Osteoblast (primary cell): ENCODE results near the gene LAMTOR3. TPM values are rescaled to one million over a fixed set of nuclear protein-coding genes. Genes with fewer than 3 reads are reported as not detected.
A peak's percentile ranks its signal among the peaks of the same experiment; 100 is the strongest.

ENCODE experiments used
- DNase-seq: peaks from one replicate; pipeline ENCODE4 v3.0.0; 2011; ENCODE audit warnings: low spot score, mixed read lengths; ENCODE audit not compliant: insufficient read length; ENCODE audit errors: missing footprints
- H2AFZ ChIP-seq: 2 replicates; pipeline ENCODE4 v1.6.0; 2011; ENCODE audit warnings: mild to moderate bottlenecking, low read length
- H3K27ac ChIP-seq: 2 replicates; pipeline ENCODE4 v1.5.1; 2011; ENCODE audit warnings: mild to moderate bottlenecking, low read depth, low read length, moderate library complexity
- H3K27me3 ChIP-seq: 2 replicates; pipeline ENCODE4 v1.6.0; 2012; ENCODE audit warnings: mild to moderate bottlenecking, control low read depth, inconsistent platforms, low read length, moderate library complexity; ENCODE audit not compliant: insufficient read depth
- H3K36me3 ChIP-seq: 2 replicates; pipeline ENCODE4 v1.5.1; 2011; ENCODE audit warnings: mild to moderate bottlenecking, low read length, control low read depth, moderate library complexity; ENCODE audit not compliant: insufficient read depth
- H3K4me1 ChIP-seq: 2 replicates; pipeline ENCODE4 v1.5.1; 2011; ENCODE audit warnings: mild to moderate bottlenecking, low read length, control low read depth, moderate library complexity; ENCODE audit not compliant: insufficient read depth
- H3K4me2 ChIP-seq: 2 replicates; pipeline ENCODE4 v1.6.0; 2011; ENCODE audit warnings: mild to moderate bottlenecking, low read length; ENCODE audit not compliant: insufficient read depth
- H3K4me3 ChIP-seq: fragments of 200-600 bp; sonication (generic); 3 replicates; pipeline ENCODE4 v1.5.1; 2012; ENCODE audit warnings: mild to moderate bottlenecking, low read length, inconsistent platforms; ENCODE audit not compliant: insufficient read depth
- H3K79me2 ChIP-seq: 2 replicates; pipeline ENCODE4 v1.6.0; 2012; ENCODE audit warnings: mild to moderate bottlenecking, low read length, control low read depth, inconsistent platforms; ENCODE audit not compliant: insufficient read depth
- H3K9me3 ChIP-seq: 2 replicates; pipeline ENCODE4 v1.5.1; 2011; ENCODE audit warnings: low read depth, low read length, control low read depth
- H4K20me1 ChIP-seq: 2 replicates; pipeline ENCODE4 v1.6.0; 2012; ENCODE audit warnings: mild to moderate bottlenecking, low read length, control low read depth; ENCODE audit not compliant: insufficient read depth
- total RNA-seq: library from RNA; depleted of rRNA; stranded (reverse); fragments of >200 nt; gene quantifications from 2 replicates; pipeline ENCODE4 v1.2.3, GENCODE V29; 2012
- TF ChIP-seq, protein P1 (sequence below): IDR thresholded peaks from 2 replicates; pipeline ENCODE4 v1.5.1; 2011; ENCODE audit warnings: mild to moderate bottlenecking, low read depth, low read length, moderate library complexity; ENCODE audit errors: extremely low read depth

LAMTOR3 gene
- total RNA-seq, 1 donor, result 42.0 TPM

DNA sequence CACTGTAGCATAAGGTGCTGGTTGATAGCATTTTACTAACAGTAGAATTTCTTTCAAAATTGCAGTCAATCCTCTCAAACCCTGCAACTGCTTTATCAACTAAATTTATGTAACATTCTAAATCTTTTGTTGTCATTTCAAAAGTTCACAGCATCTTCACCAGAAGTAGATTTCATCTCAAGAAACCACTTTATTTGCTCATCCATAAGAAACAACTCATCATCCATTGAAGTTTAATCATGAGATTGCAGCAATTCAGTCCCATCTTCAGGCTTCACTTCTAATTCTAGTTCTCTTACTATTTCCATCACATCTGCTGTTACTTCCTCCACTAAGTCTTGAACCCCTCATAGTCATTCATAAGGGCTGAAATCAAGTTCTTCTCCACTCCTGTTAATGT, 21.7 kb downstream of the LAMTOR3 start:
- H3K27ac ChIP-seq, result no peak overlapping the region
- no peak overlapping the region for H2AFZ ChIP-seq
- no peak for DNase-seq
- TF ChIP-seq, protein P1, sequence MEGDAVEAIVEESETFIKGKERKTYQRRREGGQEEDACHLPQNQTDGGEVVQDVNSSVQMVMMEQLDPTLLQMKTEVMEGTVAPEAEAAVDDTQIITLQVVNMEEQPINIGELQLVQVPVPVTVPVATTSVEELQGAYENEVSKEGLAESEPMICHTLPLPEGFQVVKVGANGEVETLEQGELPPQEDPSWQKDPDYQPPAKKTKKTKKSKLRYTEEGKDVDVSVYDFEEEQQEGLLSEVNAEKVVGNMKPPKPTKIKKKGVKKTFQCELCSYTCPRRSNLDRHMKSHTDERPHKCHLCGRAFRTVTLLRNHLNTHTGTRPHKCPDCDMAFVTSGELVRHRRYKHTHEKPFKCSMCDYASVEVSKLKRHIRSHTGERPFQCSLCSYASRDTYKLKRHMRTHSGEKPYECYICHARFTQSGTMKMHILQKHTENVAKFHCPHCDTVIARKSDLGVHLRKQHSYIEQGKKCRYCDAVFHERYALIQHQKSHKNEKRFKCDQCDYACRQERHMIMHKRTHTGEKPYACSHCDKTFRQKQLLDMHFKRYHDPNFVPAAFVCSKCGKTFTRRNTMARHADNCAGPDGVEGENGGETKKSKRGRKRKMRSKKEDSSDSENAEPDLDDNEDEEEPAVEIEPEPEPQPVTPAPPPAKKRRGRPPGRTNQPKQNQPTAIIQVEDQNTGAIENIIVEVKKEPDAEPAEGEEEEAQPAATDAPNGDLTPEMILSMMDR, result no peak
- no peaks in the 10 kb centered on the region for H3K36me3 ChIP-seq
- no peaks in the 10 kb centered on the region for H3K27me3 ChIP-seq
- H3K9me3 ChIP-seq, result no peaks in the 10 kb centered on the region
- H3K4me1 ChIP-seq, result no peaks in the 10 kb centered on the region
- H3K4me3 ChIP-seq, result no peak overlapping the region
- H4K20me1 ChIP-seq, result no peaks in the 10 kb centered on the region
- no peak overlapping the region for H3K4me2 ChIP-seq
- no peaks in the 10 kb centered on the region for H3K79me2 ChIP-seq

DNA sequence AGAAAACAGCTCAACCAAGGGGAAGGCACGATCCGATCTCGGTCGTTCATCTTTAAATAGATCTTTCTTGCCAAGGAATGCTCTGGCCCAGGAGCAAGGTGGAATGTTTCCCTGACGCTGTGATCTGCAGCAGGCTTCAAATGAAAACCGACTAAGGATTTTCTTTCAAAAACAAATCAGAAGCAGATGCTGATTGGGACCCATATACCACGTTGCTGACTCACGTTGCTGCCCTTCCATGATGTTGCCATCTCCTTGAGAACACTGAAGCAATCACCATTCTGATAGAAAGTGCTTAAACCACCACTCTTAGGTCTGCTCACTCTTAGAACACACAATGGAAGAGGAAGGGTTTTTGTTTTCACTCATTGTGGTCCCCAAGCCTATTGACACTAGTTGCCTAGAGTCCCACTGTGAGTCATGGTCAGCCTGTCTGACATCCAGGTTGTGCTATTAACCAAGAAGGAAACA, 26.1 kb downstream of the LAMTOR3 start:
- DNase-seq, result no peak
- no peaks in the 10 kb centered on the region for H3K27me3 ChIP-seq
- no peak overlapping the region for H3K4me3 ChIP-seq
- H3K79me2 ChIP-seq, result no peaks in the 10 kb centered on the region
- no peaks in the 10 kb centered on the region for H4K20me1 ChIP-seq
- no peak overlapping the region for H3K27ac ChIP-seq
- H3K4me1 ChIP-seq, result no peaks in the 10 kb centered on the region
- TF ChIP-seq, protein P1, result no peak
- peak overlapping the region; percentile 33 for H2AFZ ChIP-seq
- no peaks in the 10 kb centered on the region for H3K9me3 ChIP-seq
- H3K36me3 ChIP-seq, result no peaks in the 10 kb centered on the region
- H3K4me2 ChIP-seq, result peak overlapping the region; percentile 35

DNA sequence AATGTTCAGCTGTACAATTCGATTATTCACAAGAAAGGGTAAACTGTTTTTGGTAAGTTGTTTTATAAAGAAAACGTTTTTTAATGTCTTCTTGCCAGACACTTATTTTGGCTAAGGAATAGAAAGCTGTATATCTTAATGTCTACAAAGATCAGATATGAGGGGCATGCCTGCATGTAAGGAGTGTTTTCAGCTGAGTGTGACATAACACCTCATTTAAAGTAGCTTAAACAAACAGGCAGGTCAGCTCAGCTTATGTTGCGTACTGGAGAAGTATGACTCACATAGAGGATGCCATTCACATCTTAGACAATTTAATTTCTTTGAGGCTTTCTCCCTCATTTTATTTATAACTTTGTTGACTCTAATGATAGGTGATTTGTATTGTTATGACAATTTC, 30.4 kb downstream of the LAMTOR3 start:
- no peak overlapping the region for H2AFZ ChIP-seq
- H3K79me2 ChIP-seq, result no peaks in the 10 kb centered on the region
- DNase-seq, result no peak
- H3K27me3 ChIP-seq, result no peaks in the 10 kb centered on the region
- no peaks in the 10 kb centered on the region for H3K36me3 ChIP-seq
- no peak overlapping the region for H3K4me3 ChIP-seq
- no peak overlapping the region for H3K4me2 ChIP-seq
- no peaks in the 10 kb centered on the region for H4K20me1 ChIP-seq
- no peaks in the 10 kb centered on the region for H3K9me3 ChIP-seq
- H3K4me1 ChIP-seq, result no peaks in the 10 kb centered on the region
- TF ChIP-seq, protein P1, result no peak
- H3K27ac ChIP-seq, result no peak overlapping the region

DNA sequence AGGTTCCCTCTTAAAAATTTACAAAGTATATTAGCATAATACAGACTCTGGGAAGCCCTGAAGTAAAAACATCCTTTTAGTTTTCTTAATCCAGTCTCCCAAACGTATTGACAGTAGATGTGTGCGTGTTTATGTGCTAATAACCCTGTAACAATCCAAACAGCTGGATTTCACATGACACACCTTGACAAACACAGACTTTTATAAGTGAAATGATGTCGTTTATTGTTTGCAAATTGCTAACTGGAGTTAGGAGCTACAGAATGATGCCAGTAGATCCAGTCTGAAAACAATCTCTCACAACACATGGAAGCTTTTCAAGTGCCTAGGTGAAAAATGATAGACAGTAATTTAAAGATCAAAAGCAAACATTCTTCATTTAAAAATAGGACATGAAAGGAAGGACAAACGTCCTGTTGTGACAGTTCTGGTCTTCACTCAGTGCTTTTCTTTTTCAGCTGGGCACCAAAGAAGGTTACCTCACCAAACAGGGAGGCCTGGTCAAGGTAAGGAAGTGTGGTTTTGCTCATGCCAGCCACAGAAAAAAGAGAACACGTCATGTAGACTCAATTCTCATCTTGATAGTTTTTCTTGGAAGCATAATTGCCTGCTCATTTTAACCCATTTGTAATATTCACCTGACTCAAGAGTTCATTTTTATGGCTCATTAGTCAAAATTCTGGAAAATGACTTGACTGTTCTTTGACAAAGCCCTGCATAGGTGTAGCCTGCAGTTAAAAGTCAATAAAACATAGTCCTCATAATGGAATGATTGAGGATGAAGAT, 32.9 kb downstream of the LAMTOR3 start:
- TF ChIP-seq, protein P1, result no peak

More for the DNA sequence above, 32.9 kb downstream of the LAMTOR3 start:
- Histone ChIP-seq H2AFZ (no peak overlapping the region), H3K9me3 (no peaks in the 10 kb centered on the region), H3K27ac (no peak overlapping the region), H3K4me3 (no peak overlapping the region), H3K4me2 (no peak overlapping the region), H3K27me3 (no peaks in the 10 kb centered on the region), H3K4me1 (no peaks in the 10 kb centered on the region), H3K79me2 (no peaks in the 10 kb centered on the region), H3K36me3 (no peaks in the 10 kb centered on the region), H4K20me1 (no peaks in the 10 kb centered on the region)
- DNase-seq, result no peak
